ENCODE data around the gene MMD. TPM values are rescaled to one million over a fixed set of nuclear protein-coding genes. Genes with fewer than 3 reads are reported as not detected.

Gene MMD
- total and polyA plus RNA-seq, 2 of the 13 experiments (the other 11 are each of a cell fraction or from before 2014, with no cell fraction given), result 121 to 225 TPM

DNA sequence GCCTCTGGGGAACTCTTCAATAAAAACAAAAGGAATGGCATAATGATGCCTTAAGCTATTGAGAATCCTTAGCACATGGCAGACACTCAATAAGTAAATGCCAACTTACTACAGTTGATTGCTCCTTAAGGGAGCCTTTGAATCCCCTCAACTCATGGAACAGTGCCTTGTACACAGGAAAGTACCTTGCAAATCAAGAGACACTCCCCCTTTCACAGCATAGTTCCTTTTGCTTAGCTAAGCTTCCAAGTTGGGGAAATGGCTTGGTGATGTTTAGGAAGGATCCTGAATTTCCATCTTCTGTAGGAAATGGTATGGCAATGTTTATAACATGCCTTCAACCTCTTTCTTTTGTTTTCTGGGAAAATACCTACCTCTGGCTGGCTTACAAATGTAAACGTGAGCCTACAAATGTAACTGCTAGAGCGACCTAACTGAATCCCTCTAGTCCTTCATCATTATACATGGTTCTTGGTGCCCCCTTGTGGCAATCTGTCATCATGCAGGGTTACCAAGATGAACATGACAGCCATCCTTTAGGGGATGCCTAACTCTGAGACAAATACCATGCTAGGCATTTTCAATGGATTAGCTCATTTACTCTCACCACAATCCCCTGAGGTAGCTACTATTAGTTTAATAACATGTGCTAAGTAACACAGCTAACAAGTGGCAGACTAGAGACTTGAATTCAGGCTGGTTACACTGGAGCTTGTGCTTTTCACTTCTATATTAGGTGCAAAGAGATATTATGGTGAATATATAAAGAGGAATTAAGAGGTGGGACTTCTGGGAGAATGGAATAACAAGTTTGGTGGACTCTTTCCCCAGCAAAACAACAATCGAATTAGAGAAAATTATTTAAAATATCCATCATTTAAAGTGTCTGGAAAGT lies 65.0 kb downstream of the MMD start (continued):
- TF ChIP-seq, protein P1, sequence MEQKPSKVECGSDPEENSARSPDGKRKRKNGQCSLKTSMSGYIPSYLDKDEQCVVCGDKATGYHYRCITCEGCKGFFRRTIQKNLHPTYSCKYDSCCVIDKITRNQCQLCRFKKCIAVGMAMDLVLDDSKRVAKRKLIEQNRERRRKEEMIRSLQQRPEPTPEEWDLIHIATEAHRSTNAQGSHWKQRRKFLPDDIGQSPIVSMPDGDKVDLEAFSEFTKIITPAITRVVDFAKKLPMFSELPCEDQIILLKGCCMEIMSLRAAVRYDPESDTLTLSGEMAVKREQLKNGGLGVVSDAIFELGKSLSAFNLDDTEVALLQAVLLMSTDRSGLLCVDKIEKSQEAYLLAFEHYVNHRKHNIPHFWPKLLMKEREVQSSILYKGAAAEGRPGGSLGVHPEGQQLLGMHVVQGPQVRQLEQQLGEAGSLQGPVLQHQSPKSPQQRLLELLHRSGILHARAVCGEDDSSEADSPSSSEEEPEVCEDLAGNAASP (CRISPR knock-in tag; IDR thresholded peaks at IDR 0.05; ENCODE audit: borderline replicate concordance), result peak; percentile 70; the same call in 1 of the 2 replicates
- TF ChIP-seq MED1 (CRISPR knock-in tag; IDR thresholded peaks at IDR 0.05) (peak; percentile 50; the same call in 1 of the 2 replicates), MIER3 (CRISPR knock-in tag; IDR thresholded peaks at IDR 0.05; ENCODE audit: borderline replicate concordance) (peak; percentile 59; the same call in 1 of the 2 replicates), ELF3 (CRISPR knock-in tag; IDR thresholded peaks at IDR 0.05) (peak; percentile 30; the same call in 1 of the 2 replicates), POGZ (CRISPR knock-in tag; IDR thresholded peaks at IDR 0.05) (0 out of 2 replicates have a peak, but pooled peaks have one; percentile 22), SRF (IDR thresholded peaks at IDR 0.05; ENCODE audit: low read depth, low read length) (no peak), ARNT2 (CRISPR knock-in tag; IDR thresholded peaks at IDR 0.05; ENCODE audit: low read depth) (0 out of 2 replicates have a peak, but pooled peaks have one; percentile 44), BCL6 (CRISPR knock-in tag; IDR thresholded peaks at IDR 0.05) (peak; percentile 27; the same call in 1 of the 2 replicates), MAZ (IDR thresholded peaks at IDR 0.05; ENCODE audit: borderline replicate concordance, low read depth, low read length) (no peak), MAZ (CRISPR knock-in tag; IDR thresholded peaks at IDR 0.05; ENCODE audit: low read depth) (0 out of 2 replicates have a peak, but pooled peaks have one; percentile 20), ZNF567 (CRISPR knock-in tag; IDR thresholded peaks at IDR 0.05; ENCODE audit: borderline replicate concordance) (0 out of 2 replicates have a peak, but pooled peaks have one; percentile 15), KDM4B (CRISPR knock-in tag; IDR thresholded peaks at IDR 0.05) (peak; percentile 49; the same call in 1 of the 2 replicates), ETV5 (CRISPR knock-in tag; IDR thresholded peaks at IDR 0.05; ENCODE audit: borderline replicate concordance) (peak; percentile 8; the same call in 1 of the 2 replicates), MEIS1 (CRISPR knock-in tag; IDR thresholded peaks at IDR 0.05; ENCODE audit: borderline replicate concordance) (0 out of 2 replicates have a peak, but pooled peaks have one; percentile 49), HNF4G (IDR thresholded peaks at IDR 0.05; ENCODE audit: borderline replicate concordance, low read depth, low read length) (no peak), HNF4G (CRISPR knock-in tag; IDR thresholded peaks at IDR 0.05; ENCODE audit: borderline replicate concordance, low read depth) (no peak), ZNF44 (CRISPR knock-in tag; IDR thresholded peaks at IDR 0.05) (0 out of 2 replicates have a peak, but pooled peaks have one; percentile 72), SPEN (CRISPR knock-in tag; IDR thresholded peaks at IDR 0.05; ENCODE audit: low read depth) (no peak), GATAD2A (CRISPR knock-in tag; IDR thresholded peaks at IDR 0.05) (peak; percentile 76), ZNF749 (CRISPR knock-in tag; IDR thresholded peaks at IDR 0.05; ENCODE audit: borderline replicate concordance) (peak; percentile 33; the same call in 1 of the 2 replicates), TEAD3 (CRISPR knock-in tag; optimal IDR thresholded peaks at IDR 0.05; ENCODE audit: borderline replicate concordance) (peak; percentile 61)
- TF ChIP-seq, protein P2, sequence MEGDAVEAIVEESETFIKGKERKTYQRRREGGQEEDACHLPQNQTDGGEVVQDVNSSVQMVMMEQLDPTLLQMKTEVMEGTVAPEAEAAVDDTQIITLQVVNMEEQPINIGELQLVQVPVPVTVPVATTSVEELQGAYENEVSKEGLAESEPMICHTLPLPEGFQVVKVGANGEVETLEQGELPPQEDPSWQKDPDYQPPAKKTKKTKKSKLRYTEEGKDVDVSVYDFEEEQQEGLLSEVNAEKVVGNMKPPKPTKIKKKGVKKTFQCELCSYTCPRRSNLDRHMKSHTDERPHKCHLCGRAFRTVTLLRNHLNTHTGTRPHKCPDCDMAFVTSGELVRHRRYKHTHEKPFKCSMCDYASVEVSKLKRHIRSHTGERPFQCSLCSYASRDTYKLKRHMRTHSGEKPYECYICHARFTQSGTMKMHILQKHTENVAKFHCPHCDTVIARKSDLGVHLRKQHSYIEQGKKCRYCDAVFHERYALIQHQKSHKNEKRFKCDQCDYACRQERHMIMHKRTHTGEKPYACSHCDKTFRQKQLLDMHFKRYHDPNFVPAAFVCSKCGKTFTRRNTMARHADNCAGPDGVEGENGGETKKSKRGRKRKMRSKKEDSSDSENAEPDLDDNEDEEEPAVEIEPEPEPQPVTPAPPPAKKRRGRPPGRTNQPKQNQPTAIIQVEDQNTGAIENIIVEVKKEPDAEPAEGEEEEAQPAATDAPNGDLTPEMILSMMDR (CRISPR knock-in tag; IDR thresholded peaks at IDR 0.05), result peak; percentile 95
- TF ChIP-seq, protein P3, sequence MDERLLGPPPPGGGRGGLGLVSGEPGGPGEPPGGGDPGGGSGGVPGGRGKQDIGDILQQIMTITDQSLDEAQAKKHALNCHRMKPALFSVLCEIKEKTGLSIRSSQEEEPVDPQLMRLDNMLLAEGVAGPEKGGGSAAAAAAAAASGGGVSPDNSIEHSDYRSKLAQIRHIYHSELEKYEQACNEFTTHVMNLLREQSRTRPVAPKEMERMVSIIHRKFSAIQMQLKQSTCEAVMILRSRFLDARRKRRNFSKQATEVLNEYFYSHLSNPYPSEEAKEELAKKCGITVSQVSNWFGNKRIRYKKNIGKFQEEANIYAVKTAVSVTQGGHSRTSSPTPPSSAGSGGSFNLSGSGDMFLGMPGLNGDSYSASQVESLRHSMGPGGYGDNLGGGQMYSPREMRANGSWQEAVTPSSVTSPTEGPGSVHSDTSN (CRISPR knock-in tag; IDR thresholded peaks at IDR 0.05), result no peak
- TF ChIP-seq, protein P4, sequence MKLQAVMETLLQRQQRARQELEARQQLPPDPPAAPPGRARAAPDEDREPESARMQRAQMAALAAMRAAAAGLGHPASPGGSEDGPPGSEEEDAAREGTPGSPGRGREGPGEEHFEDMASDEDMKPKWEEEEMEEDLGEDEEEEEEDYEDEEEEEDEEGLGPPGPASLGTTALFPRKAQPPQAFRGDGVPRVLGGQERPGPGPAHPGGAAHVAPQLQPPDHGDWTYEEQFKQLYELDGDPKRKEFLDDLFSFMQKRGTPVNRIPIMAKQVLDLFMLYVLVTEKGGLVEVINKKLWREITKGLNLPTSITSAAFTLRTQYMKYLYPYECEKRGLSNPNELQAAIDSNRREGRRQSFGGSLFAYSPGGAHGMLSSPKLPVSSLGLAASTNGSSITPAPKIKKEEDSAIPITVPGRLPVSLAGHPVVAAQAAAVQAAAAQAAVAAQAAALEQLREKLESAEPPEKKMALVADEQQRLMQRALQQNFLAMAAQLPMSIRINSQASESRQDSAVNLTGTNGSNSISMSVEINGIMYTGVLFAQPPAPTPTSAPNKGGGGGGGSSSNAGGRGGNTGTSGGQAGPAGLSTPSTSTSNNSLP (IDR thresholded peaks at IDR 0.05; ENCODE audit: low read depth, low read length), result peak; percentile 77
